Mucosa of descending colon (tissue), 3 donors: ENCODE results near the gene SMIM36. TPM values are rescaled to one million over a fixed set of nuclear protein-coding genes. Genes with fewer than 3 reads are reported as not detected.

Experiments used
- ATAC-seq: fragments of 200-7000 bp; cut with Tn5 transposase; one replicate; pipeline ENCODE4 v1.9.1; 2020; ENCODE audit warnings: mild to moderate bottlenecking, moderate library complexity
- DNase-seq, 3 donors: peaks; one replicate each; pipeline ENCODE4 v3.0.0-alpha.2; 2020
- H3K36me3 ChIP-seq: fragments of 200-600 bp; one replicate; pipeline ENCODE4 v1.8.0; 2021; ENCODE audit warnings: low read depth, mild to moderate bottlenecking
- H3K4me1 ChIP-seq: fragments of 200-600 bp; one replicate; pipeline ENCODE4 v1.8.0; 2021; ENCODE audit warnings: low read depth, mild to moderate bottlenecking
- H3K4me3 ChIP-seq: fragments of 200-600 bp; one replicate; pipeline ENCODE4 v1.8.0; 2021; ENCODE audit warnings: mild to moderate bottlenecking
- H3K9me3 ChIP-seq: fragments of 200-600 bp; one replicate; pipeline ENCODE4 v1.8.0; 2021; ENCODE audit warnings: mild to moderate bottlenecking
- intact Hi-C, 2 donors: fragments of 100-400 bp; cut with DNase I in 1 of 2; cut with micrococcal nuclease in 1 of 2; formaldehyde crosslinking; loops; one replicate each; pipeline versions ENCODE4 v1.11.0 to v1.11.1; 2022; cut with DNase I, micrococcal nuclease
- total RNA-seq, 3 donors: library from RNA; stranded (reverse); fragmentation: NEBNext Ultra II Directional in 2 of 3; extraction: Animal tissue kit (Norgen Biotek cat#: 25700) in 2 of 3; gene quantifications; one replicate each; pipeline versions ENCODE4 v1.2.1 to v1.2.4, GENCODE V29; 2021 to 2023
- TF ChIP-seq, protein P1 (sequence below): fragments of 200-600 bp; IDR thresholded peaks from one replicate; pipeline ENCODE4 v1.8.0; 2022; ENCODE audit warnings: antibody characterized with exemption, mild to moderate bottlenecking
- donor health status: DM: no; HTN: no; CAD: no; lungs with moderate emphysema.
- donor health status: DM: no; HTN: no; CAD: no.
- donor health status: DM: no; HTN: yes; CAD: no.

SMIM36 gene
- total RNA-seq, 3 donors from 2014 or later, result not detected

DNA sequence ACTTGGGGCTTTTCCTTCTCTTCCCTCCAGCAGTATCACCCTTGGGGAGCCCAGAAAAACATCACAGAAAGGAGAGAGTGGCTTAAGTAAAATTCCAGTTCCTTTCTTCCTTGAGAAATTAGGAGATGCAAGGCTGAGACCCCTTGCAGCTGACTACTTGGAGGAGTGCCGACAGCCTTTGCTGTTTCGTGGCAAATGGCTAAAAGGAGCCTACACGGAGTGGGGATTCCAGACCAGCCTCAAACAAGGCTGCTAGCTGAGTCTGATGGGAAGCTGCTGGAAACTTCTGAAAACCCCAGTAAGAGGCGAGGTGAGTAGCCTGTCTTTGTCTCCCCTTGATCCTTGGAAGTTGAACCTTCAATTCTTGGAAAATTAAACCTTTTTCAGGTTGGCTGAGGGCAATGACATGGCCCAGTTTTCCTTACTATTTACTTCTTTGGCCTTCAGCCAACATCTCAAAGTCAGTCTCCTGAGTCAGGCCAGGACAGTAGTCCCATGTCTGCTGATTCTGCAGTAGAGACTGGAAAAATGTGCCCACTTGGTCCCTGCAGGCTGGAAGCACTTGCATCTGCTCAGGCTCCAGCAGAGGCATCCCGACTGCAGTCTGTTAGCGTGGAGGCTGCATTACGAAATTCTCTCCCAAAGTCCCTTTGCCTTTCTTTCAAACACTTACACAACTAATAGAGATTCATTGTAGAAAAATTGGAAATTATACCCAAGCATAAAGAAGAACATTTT lies 23.4 kb downstream of the SMIM36 start:
- DNase-seq (no peak), ATAC-seq (no peak)
- TF ChIP-seq, protein P1, sequence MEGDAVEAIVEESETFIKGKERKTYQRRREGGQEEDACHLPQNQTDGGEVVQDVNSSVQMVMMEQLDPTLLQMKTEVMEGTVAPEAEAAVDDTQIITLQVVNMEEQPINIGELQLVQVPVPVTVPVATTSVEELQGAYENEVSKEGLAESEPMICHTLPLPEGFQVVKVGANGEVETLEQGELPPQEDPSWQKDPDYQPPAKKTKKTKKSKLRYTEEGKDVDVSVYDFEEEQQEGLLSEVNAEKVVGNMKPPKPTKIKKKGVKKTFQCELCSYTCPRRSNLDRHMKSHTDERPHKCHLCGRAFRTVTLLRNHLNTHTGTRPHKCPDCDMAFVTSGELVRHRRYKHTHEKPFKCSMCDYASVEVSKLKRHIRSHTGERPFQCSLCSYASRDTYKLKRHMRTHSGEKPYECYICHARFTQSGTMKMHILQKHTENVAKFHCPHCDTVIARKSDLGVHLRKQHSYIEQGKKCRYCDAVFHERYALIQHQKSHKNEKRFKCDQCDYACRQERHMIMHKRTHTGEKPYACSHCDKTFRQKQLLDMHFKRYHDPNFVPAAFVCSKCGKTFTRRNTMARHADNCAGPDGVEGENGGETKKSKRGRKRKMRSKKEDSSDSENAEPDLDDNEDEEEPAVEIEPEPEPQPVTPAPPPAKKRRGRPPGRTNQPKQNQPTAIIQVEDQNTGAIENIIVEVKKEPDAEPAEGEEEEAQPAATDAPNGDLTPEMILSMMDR, result no peak
- H3K36me3 ChIP-seq, result no peaks in the 10 kb centered on the region
- no peaks in the 10 kb centered on the region for H3K4me1 ChIP-seq
- no peak overlapping the region for H3K4me3 ChIP-seq
- H3K9me3 ChIP-seq, result no peaks in the 10 kb centered on the region
- intact Hi-C loops, result no loop called here

GRCh38 chr17:55484575-55484974 lies 26.7 kb downstream of the SMIM36 start:
- no peaks in the 10 kb centered on the region for H3K9me3 ChIP-seq
- TF ChIP-seq, protein P1, result no peak
- no peaks in the 10 kb centered on the region for H3K4me1 ChIP-seq
- DNase-seq (no peak), ATAC-seq (no peak)
- H3K36me3 ChIP-seq, result no peaks in the 10 kb centered on the region
- intact Hi-C loops, result no loop called here
- H3K4me3 ChIP-seq, result no peak overlapping the region

DNA sequence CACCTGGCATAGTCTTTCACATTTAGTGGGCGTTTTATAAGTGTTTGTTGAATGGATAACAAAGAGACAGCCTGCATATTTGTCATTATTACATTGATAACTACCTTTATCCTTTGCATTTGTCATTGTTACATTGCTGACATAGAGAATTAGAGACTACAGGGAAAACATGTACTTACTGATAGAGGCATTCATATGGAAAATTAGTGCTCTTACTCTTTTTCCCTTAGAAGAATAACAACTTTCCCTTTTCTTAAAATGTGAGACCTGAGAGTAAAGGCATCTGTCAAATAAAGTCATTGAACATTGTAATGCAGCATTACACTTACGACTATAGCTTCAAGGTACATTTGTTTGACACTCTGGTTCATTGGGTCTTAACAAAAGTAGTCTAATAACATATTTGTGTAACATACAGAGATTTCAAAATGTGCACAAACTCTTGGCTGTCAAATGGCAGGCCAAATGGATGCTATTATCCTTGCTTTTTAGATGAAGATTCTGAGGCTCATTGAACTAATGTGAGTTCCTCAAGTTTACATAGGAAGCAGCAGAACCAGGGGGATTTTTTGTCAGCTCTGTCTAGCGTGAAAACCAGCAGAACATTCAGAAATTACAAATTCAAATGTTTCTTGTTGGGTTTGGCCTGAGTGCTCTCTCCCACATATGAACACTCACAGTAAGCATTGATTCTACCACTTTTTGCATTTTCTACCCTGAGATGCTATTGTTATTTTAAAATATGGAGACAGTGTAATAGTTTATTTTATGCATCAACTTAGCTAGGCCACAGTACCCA lies 28.5 kb downstream of the SMIM36 start:
- intact Hi-C loops, result no loop called here

DNA sequence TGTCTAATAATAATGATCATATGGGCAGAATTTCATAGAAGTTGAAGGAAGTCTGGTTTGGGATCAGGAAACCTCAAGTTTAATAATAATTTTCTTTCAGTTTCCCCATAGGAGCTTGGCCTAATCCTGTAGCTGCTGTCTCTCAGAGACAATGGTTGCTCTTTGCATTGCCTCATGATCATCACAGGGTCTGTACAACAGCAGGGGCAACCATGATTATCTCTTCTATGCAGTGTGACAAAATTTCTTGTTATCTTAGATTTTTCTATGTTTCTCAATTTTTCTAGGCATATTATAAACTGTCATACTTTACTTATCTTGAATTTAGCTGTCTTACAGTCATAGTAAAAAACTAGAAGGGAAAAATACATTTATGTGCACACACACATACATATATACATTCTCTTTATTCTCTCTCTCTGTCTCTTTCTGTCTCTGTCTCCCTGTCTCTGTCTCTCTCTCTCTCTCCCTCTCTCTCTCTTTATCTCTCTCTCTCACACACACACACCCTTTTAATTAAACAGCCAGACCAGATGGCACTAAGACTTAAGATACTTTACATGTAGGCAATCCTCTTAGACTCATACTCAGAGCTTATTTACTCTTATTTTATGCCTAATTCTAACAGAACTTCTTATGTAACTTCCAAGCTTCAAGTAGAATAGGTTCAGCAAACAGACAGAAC lies 30.5 kb downstream of the SMIM36 start:
- TF ChIP-seq, protein P1, result no peak
- DNase-seq (no peak), ATAC-seq (no peak)
- Histone ChIP-seq H3K4me1 (no peaks in the 10 kb centered on the region), H3K4me3 (no peak overlapping the region), H3K36me3 (no peaks in the 10 kb centered on the region), H3K9me3 (no peaks in the 10 kb centered on the region)
- intact Hi-C loops, result no loop called here

More for the DNA sequence above, 28.5 kb downstream of the SMIM36 start:
- H3K4me1 ChIP-seq, result no peaks in the 10 kb centered on the region
- no peaks in the 10 kb centered on the region for H3K36me3 ChIP-seq
- no peak overlapping the region for H3K4me3 ChIP-seq
- H3K9me3 ChIP-seq, result no peaks in the 10 kb centered on the region
- TF ChIP-seq, protein P1, result no peak
- DNase-seq, result no peak
- ATAC-seq, result no peak

DNA sequence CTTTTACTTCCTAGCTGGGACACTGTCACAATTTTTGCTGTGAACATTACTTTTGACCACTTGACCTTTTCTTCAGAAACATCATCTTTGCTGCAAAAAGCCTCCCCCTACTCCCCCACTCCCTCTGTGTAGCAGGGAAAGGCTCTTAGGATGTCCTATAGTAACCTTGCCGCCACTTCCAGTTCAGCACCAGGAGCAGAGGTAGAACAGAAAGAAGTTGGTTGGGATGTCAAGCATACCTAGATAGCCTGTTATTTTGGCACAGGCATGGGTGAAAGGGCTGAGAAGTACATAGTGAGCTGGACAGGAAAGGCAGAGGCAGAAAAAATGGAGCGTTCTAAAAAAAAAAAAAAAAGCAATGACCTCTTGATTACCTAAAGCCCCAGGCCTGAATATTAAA lies 31.3 kb downstream of the SMIM36 start:
- intact Hi-C loops, result no loop called here
- DNase-seq, result no peak
- H3K9me3 ChIP-seq, result no peaks in the 10 kb centered on the region
- no peak overlapping the region for H3K4me3 ChIP-seq
- H3K4me1 ChIP-seq, result no peaks in the 10 kb centered on the region
- H3K36me3 ChIP-seq, result no peaks in the 10 kb centered on the region
- no peak for ATAC-seq
- TF ChIP-seq, protein P1, result no peak
